KMS-11 (cell line): ENCODE measurements around the gene PPM1E.

Experiments
- H2AFZ ChIP-seq: fragments of 200-600 bp; sonication (generic); 2 replicates; pipeline ENCODE4 v1.6.1; 2016; ENCODE audit warnings: antibody characterized with exemption, mixed run types, low read depth
- H3K27ac ChIP-seq: fragments of 200-600 bp; sonication (generic); 2 replicates; pipeline ENCODE4 v1.6.1; 2016; ENCODE audit warnings: mild to moderate bottlenecking, mixed run types
- H3K27me3 ChIP-seq: fragments of 200-600 bp; sonication (generic); 2 replicates; pipeline ENCODE4 v1.6.1; 2017; ENCODE audit warnings: mild to moderate bottlenecking, low read depth, mixed run types, moderate library complexity; ENCODE audit not compliant: insufficient read depth
- H3K36me3 ChIP-seq: fragments of 200-600 bp; sonication (generic); 2 replicates; pipeline ENCODE4 v1.6.1; 2017; ENCODE audit warnings: mild to moderate bottlenecking, mixed run types; ENCODE audit not compliant: insufficient read depth
- H3K4me1 ChIP-seq: fragments of 200-600 bp; sonication (generic); 2 replicates; pipeline ENCODE4 v1.6.1; 2016; ENCODE audit warnings: mild to moderate bottlenecking, low read depth, mixed run types; ENCODE audit not compliant: poor library complexity, severe bottlenecking
- H3K4me2 ChIP-seq: fragments of 200-600 bp; sonication (generic); 2 replicates; pipeline ENCODE4 v1.7.0; 2016; ENCODE audit warnings: mild to moderate bottlenecking, mixed run types
- H3K4me3 ChIP-seq: fragments of 200-600 bp; sonication (generic); IDR thresholded peaks from 2 replicates; pipeline ENCODE4 v1.6.1; 2017; ENCODE audit warnings: low read depth, low read length, mixed read lengths; ENCODE audit not compliant: insufficient read depth
- H3K79me2 ChIP-seq: fragments of 200-600 bp; sonication (generic); 2 replicates; pipeline ENCODE4 v1.6.1; 2016; ENCODE audit warnings: low read depth, mixed run types; ENCODE audit not compliant: insufficient read depth
- H3K9ac ChIP-seq: fragments of 200-600 bp; sonication (generic); 2 replicates; pipeline ENCODE4 v1.6.1; 2016; ENCODE audit warnings: mild to moderate bottlenecking, mixed run types
- H4K20me1 ChIP-seq: fragments of 200-600 bp; sonication (generic); 2 replicates; pipeline ENCODE4 v1.6.1; 2016; ENCODE audit warnings: mild to moderate bottlenecking, mixed run types; ENCODE audit not compliant: insufficient read depth
- TF ChIP-seq, protein P1 (sequence below): fragments of 200-600 bp; sonication (generic); conservative IDR thresholded peaks from 2 replicates; pipeline ENCODE4 v1.6.1; 2017; ENCODE audit warnings: low read depth, mild to moderate bottlenecking, antibody characterized with exemption, low read length, moderate library complexity, mixed read lengths

Gene PPM1E

DNA sequence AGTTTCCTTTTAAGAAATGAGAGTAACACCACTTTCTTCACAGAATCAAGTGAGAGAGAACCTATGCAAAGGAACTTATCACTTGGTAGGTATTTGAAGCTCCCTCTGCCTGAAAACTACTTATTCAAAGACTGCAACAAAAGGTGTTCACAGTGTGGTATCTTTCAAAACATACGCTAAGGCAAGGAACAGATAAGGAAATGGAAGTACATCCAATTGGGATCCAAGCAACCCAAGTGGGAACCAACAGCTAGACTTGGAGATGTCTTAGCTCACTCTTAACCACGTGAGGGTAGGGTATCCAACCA lies 431 bp upstream of the PPM1E start:
- H3K4me3 ChIP-seq: peak overlapping the region; percentile 29
- no peaks in the 10 kb centered on the region for H3K36me3 ChIP-seq
- peak overlapping the region; percentile 81 for H3K4me2 ChIP-seq

DNA sequence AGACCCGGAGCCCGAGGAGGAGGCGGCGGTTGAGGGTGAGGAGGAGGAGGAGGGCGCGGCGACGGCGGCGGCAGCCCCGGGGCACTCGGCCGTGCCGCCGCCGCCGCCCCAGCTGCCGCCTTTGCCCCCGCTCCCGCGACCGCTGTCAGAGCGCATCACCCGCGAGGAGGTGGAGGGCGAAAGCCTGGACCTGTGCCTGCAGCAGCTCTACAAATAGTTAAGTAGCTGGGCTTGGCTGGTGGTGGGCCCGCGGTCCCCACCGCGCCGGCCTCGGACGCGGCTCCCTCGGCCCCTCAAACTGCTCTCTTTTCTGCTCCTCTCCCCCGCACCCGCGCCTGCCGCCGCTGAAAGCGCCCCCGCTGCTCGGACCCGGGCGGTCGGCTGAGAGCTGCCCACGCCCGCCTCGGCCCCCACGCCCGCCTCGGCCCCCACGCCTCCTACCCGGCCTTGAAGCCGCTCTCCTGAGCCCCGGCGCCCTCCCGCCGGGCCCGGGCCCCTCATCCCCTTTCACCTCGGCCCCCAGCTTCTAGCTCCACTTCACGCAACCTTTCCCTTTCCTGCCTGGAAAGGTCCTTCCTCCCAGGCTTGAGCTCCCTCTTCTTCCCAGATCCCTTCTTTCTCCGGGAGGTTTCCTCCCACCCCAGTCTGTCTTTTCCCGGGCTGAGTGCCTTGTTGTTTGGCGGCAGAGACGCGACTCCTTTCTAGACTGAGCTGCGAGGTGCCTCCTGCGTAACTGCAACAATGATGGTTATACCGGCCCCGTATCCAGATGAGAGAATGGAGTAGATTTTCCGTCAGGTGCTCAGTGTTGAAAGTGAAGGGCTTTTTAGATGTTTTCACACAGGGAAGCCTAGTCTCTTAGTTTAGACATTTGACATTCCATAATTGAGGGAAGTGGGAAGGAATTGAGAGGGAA lies 850 bp downstream of the PPM1E start:
- peak overlapping the region; percentile 29 for H3K4me3 ChIP-seq
- TF ChIP-seq, protein P1, sequence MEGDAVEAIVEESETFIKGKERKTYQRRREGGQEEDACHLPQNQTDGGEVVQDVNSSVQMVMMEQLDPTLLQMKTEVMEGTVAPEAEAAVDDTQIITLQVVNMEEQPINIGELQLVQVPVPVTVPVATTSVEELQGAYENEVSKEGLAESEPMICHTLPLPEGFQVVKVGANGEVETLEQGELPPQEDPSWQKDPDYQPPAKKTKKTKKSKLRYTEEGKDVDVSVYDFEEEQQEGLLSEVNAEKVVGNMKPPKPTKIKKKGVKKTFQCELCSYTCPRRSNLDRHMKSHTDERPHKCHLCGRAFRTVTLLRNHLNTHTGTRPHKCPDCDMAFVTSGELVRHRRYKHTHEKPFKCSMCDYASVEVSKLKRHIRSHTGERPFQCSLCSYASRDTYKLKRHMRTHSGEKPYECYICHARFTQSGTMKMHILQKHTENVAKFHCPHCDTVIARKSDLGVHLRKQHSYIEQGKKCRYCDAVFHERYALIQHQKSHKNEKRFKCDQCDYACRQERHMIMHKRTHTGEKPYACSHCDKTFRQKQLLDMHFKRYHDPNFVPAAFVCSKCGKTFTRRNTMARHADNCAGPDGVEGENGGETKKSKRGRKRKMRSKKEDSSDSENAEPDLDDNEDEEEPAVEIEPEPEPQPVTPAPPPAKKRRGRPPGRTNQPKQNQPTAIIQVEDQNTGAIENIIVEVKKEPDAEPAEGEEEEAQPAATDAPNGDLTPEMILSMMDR: no peak
- H3K4me2 ChIP-seq: peak overlapping the region; percentile 81
- H3K79me2 ChIP-seq: no peaks in the 10 kb centered on the region
- peak overlapping the region; percentile 22; the same call in 1 of the 2 replicates for H3K9ac ChIP-seq
- no peaks in the 10 kb centered on the region for H3K4me1 ChIP-seq
- H3K27me3 ChIP-seq: peaks cover 16% of the 10 kb centered on the region
- no peaks in the 10 kb centered on the region for H4K20me1 ChIP-seq
- H3K36me3 ChIP-seq: no peaks in the 10 kb centered on the region
- H3K27ac ChIP-seq: no peak overlapping the region
- peak overlapping the region; percentile 99 for H2AFZ ChIP-seq

More for the DNA sequence above, 431 bp upstream of the PPM1E start:
- no peak overlapping the region for H3K27ac ChIP-seq
- peak overlapping the region; percentile 99 for H2AFZ ChIP-seq
- peaks cover 16% of the 10 kb centered on the region for H3K27me3 ChIP-seq
- H3K9ac ChIP-seq: no peak overlapping the region
- H3K79me2 ChIP-seq: no peaks in the 10 kb centered on the region
- H3K4me1 ChIP-seq: no peaks in the 10 kb centered on the region
- TF ChIP-seq, protein P1: no peak
- H4K20me1 ChIP-seq: no peaks in the 10 kb centered on the region

DNA sequence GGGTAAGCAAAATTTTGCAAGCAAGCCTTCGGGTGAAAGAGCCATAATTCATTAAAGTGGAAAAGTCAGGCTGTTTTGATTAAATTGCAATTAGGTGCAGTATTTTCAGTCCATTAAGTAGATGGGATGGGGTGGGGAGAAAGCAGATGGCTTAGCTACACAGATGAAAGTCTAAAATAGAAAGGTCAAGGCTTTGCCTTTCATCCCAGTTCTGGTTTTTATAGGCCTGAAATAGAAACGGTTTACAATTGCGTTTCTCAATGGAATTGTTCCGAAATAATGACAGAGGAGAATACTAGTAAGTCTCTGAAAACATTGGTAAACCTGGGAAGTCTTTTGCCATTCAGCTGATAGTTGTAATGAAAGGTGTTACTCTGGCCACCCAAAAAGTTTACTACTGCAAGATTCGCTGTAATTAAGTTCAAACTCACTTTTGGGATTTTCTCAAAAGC lies 1.5 kb downstream of the PPM1E start:
- Histone ChIP-seq H3K36me3 (no peaks in the 10 kb centered on the region), H3K27me3 (peaks cover 16% of the 10 kb centered on the region)

DNA sequence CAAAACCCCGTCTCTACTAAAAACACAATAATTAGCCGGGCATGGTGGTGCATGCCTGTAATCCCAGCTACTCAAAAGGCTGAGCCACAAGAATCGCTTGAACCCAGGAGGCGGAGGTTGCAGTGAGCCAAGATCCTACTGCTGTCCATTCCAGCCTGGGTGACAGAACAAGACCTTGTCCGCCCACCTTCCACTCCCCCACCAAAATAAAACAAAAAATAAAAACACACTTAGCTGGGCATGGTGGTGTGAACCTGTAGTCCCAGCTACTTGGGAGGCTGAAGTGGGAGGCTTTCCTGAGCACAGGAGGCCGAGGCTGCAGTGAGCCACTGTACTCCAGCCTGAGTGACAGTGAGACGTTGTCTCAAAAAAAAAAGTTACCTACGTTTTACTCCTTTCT lies 3.2 kb downstream of the PPM1E start:
- no peak overlapping the region for H3K4me2 ChIP-seq
- H3K79me2 ChIP-seq: no peaks in the 10 kb centered on the region
- peaks cover 16% of the 10 kb centered on the region for H3K27me3 ChIP-seq
- TF ChIP-seq, protein P1: no peak
- H3K36me3 ChIP-seq: no peaks in the 10 kb centered on the region
- no peaks in the 10 kb centered on the region for H3K4me1 ChIP-seq
- H3K9ac ChIP-seq: no peak overlapping the region
- H4K20me1 ChIP-seq: no peaks in the 10 kb centered on the region
- no peak overlapping the region for H3K4me3 ChIP-seq
- no peak overlapping the region for H3K27ac ChIP-seq
- no peak overlapping the region for H2AFZ ChIP-seq

More for the DNA sequence above, 1.5 kb downstream of the PPM1E start:
- H3K9ac ChIP-seq: no peak overlapping the region
- H2AFZ ChIP-seq: no peak overlapping the region
- no peaks in the 10 kb centered on the region for H3K79me2 ChIP-seq
- H3K27ac ChIP-seq: no peak overlapping the region
- peak overlapping the region; percentile 81; the same call in 1 of the 2 replicates for H3K4me2 ChIP-seq
- no peaks in the 10 kb centered on the region for H3K4me1 ChIP-seq
- TF ChIP-seq, protein P1: no peak
- no peaks in the 10 kb centered on the region for H4K20me1 ChIP-seq
- H3K4me3 ChIP-seq: no peak overlapping the region
